ENCODE measurements around the gene MRPL24.

- TF ChIP-seq CTCF (IDR thresholded peaks at IDR 0.05; ENCODE audit: insufficient read depth, low read length, poor library complexity, severe bottlenecking) (no peak), EZH2phosphoT487 (conservative IDR thresholded peaks at IDR 0.05; ENCODE audit: low read length) (no peak)
Measured at GRCh38 chr1:156775799-156776198, 34.9 kb upstream of the MRPL24 start.
